HEK293T (cell line): ENCODE data around the gene TCF25.
"Not testable (repeated sequence)": the region's sequence is repeated elsewhere in the genome, so short reads cannot be mapped to it uniquely, and the experiment has no call there.

ENCODE experiments used
- ARNT ChIP-seq: fragments of 450-650 bp; IDR thresholded peaks from 2 replicates; pipeline ENCODE4 v1.6.1; 2017; ENCODE audit warnings: mild to moderate bottlenecking
- CTBP1 ChIP-seq: fragments of 450-650 bp; IDR thresholded peaks from 2 replicates; pipeline ENCODE4 v1.6.1; 2016; ENCODE audit warnings: borderline replicate concordance
- FOXA1 ChIP-seq: fragments of 450-650 bp; IDR thresholded peaks from 2 replicates; pipeline ENCODE4 v1.6.1; 2016; ENCODE audit warnings: mild to moderate bottlenecking
- FOXK2 ChIP-seq: fragments of 450-650 bp; IDR thresholded peaks from 2 replicates; pipeline ENCODE4 v1.6.1; 2016; ENCODE audit warnings: mild to moderate bottlenecking
- FOXM1 ChIP-seq: fragments of 450-650 bp; IDR thresholded peaks from 2 replicates; pipeline ENCODE4 v1.6.1; 2017; ENCODE audit warnings: mild to moderate bottlenecking, borderline replicate concordance
- LEF1 ChIP-seq: fragments of 450-650 bp; IDR thresholded peaks from 2 replicates; pipeline ENCODE4 v1.6.1; 2017; ENCODE audit warnings: mild to moderate bottlenecking, borderline replicate concordance
- PKNOX1 ChIP-seq: fragments of 450-650 bp; IDR thresholded peaks from 2 replicates; pipeline ENCODE4 v1.6.1; 2016
- SP1 ChIP-seq: fragments of 450-650 bp; IDR thresholded peaks from 2 replicates; pipeline ENCODE4 v1.6.1; 2017
- SUZ12 ChIP-seq: fragments of 450-650 bp; IDR thresholded peaks from 2 replicates; pipeline ENCODE4 v1.6.1; 2016; ENCODE audit warnings: mild to moderate bottlenecking

- TF ChIP-seq FOXM1, LEF1, SP1, ARNT, FOXA1, FOXK2, SUZ12, CTBP1, PKNOX1: not testable (repeated sequence)
Measured at GRCh38 chr16:89836484-89836883, 36.9 kb upstream of the TCF25 start.
